GM12865 (cell line): Measurements from ENCODE around the gene WIPF2.
"Not testable (repeated sequence)": the region's sequence is repeated elsewhere in the genome, so short reads cannot be mapped to it uniquely, and the experiment has no call there.

Source experiments
- DNase-seq: peaks from one replicate; pipeline ENCODE4 v3.0.0; 2010; ENCODE audit warnings: low read depth
- H3K4me3 ChIP-seq: 2 replicates; pipeline ENCODE4 v1.5.1; 2011; ENCODE audit warnings: mild to moderate bottlenecking, low read depth, low read length, control low read depth
- TF ChIP-seq, protein P1 (sequence below): IDR thresholded peaks from 2 replicates; pipeline ENCODE4 v1.5.1; 2011; ENCODE audit warnings: low read length, control low read depth, low read depth, inconsistent platforms; ENCODE audit not compliant: insufficient read depth; ENCODE audit errors: missing control alignments

Gene WIPF2

DNA sequence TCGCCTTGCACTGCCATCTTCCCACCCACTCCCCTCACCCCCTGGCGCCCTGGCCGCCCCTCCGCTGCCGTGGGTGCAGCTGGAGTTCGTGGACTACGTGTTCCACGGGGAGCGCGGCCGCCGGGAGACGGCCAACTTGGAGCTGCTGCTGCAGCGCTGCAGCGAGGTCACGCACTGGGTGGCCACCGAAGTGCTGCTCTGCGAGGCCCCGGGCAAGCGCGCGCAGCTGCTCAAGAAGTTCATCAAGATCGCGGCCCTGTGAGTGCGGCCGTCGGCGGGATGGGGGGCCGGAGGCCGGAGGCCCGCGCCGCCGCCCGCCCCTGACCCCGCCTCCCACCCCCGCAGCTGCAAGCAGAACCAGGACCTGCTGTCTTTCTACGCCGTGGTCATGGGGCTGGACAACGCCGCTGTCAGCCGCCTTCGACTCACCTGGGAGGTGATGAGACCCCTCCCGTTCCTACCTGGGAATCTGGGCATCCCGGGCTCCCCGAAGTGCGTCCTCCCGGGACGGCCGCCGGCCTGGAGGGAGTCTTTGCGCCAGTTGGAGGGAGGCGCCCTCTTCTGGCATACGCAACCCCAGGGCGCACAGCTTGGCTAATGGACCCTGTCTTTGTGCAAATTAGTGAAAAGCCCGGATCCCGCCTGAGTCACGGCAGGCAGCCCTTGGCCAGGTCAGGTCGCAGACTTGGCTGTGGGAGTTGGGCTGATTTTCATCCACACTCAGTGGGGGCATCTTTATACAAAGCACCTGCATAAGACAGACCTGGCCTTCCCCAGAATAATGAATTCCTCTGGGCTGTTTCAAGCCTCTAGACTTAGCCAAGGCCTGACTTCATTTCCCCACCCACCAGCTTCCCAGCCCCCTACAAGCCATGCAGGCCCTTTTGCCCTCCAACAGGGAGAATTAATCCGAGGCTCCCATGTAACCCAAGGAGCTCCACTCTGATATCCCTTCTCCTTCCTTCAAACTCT is 27.6 kb upstream of the WIPF2 start:
- peak; percentile 76 for DNase-seq

DNA sequence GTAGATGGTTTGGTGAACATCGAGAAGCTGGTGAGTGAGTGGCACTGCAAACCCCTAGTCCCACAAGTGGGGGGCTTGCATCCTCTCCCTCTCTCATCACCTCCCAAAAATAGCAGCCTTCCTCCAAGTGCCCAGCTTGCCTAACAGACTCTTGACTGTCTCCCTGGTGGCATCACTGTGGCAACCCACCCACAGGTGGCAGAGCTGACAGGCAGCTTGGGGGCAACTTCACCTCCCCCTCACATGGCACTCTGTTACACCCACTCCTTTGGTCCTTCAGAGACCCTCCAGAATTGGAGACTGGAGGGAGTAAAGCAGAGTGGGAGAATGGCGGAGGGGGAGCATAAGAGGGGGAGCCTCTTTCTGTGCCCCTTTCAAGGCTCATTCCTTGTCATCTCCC is 26.1 kb upstream of the WIPF2 start:
- TF ChIP-seq, protein P1, sequence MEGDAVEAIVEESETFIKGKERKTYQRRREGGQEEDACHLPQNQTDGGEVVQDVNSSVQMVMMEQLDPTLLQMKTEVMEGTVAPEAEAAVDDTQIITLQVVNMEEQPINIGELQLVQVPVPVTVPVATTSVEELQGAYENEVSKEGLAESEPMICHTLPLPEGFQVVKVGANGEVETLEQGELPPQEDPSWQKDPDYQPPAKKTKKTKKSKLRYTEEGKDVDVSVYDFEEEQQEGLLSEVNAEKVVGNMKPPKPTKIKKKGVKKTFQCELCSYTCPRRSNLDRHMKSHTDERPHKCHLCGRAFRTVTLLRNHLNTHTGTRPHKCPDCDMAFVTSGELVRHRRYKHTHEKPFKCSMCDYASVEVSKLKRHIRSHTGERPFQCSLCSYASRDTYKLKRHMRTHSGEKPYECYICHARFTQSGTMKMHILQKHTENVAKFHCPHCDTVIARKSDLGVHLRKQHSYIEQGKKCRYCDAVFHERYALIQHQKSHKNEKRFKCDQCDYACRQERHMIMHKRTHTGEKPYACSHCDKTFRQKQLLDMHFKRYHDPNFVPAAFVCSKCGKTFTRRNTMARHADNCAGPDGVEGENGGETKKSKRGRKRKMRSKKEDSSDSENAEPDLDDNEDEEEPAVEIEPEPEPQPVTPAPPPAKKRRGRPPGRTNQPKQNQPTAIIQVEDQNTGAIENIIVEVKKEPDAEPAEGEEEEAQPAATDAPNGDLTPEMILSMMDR: no peak
- no peak overlapping the region for H3K4me3 ChIP-seq
- DNase-seq: no peak

More for the DNA sequence above, 27.6 kb upstream of the WIPF2 start:
- H3K4me3 ChIP-seq: peak overlapping the region; percentile 65
- TF ChIP-seq, protein P1: peak; percentile 83

DNA sequence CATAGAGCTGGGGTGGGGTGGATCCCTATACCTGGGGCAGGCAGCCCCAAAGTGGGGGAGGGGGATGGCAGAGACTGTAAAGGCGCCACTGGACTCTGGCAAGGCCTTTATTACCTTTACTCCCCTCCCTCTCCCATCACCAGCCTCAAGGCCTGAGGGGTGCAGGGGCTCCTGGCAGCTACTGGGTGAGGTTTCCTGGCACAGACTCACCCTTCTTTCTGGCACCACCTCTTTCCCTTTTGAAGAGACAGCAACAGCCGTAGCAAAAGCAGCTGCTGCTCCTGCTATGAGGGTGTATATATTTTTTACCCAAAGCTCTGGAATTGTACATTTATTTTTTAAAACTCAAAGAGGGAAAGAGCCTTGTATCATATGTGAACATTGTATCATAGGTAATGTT is 24.3 kb upstream of the WIPF2 start:
- H3K4me3 ChIP-seq: no peak overlapping the region
- TF ChIP-seq, protein P1: no peak
- no peak for DNase-seq

DNA sequence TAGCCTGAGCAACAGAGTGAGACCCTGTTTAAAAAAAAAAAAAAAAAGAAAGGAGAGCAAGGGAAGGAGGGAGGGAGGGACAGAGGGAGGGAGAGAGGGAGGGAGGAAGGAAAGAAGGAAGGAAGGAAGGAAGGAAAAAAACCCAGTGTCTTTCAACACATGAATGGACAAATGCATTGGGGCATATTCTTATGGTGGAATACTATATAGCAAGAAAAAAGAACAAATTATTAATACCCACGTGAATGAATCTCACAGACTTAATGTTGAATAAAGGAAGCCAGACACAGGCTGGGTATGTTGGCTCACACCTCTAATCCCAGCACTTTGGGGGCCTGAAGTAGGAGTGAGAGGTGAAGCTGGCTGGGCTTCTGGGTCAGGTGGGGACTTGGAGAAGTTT is 21.6 kb upstream of the WIPF2 start:
- TF ChIP-seq, protein P1: no peak
- no peak for DNase-seq
- H3K4me3 ChIP-seq: no peak overlapping the region

DNA sequence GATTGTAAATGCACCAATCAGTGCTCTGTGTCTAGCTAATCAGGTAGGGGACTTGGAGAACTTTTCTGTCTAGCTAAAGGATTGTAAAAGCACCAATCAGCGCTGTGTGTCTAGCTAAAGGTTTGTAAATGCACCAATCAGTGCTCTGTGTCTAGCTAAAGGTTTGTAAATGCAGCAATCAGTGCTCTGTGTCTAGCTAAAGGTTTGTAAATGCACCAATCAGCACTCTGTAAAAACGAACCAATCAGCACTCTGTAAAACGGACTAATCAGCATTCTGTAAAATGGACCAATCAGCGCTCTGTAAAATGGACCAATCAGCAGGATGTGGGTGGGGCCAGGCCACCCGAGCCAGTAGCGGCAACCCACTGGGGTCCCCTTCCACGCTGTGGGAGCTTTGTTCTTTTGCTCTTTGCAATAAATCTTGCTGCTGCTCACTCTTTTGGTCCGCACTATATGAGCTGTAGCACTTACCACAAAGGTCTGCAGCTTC is 21.1 kb upstream of the WIPF2 start:
- DNase-seq, H3K4me3 ChIP-seq: not testable (repeated sequence)

DNA sequence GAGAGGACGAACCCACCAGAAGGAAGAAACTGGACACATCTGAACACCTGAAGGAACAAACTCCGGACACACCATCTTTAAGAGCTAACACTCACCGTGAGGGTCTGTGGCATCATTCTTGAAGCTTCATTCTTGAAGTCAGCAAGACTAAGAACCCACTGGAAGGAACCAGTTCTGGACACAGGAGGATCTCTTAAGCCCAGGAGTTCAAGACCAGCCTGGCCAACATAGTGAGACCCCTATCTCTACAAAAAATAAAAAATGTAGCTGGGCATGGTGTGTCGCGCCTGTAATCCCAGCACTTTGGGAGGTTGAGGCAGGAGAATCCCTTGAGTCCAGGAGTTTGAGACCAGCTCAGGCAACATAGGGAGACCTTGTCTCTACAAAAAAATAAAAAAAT is 20.5 kb upstream of the WIPF2 start:
- TF ChIP-seq, protein P1: no peak
- no peak overlapping the region for H3K4me3 ChIP-seq
- no peak for DNase-seq

DNA sequence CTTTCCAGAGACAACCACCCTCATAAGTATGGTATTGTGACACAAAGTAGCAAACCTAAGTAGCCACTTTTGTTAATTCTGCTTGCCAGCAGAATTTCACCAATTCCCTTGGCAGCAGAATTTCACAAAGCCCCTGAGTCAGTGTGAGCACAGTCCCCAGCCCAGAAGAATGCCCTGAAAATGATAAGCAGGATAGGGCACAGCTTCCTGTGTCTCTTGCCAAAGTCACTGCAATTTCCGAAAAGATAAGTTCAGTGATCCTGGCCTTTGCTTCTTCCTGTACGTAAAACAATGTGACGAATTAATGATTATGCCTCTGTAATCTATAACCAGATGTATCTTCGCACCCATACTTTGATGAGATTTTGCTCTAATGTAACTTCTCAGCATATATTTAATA is 16.0 kb upstream of the WIPF2 start:
- TF ChIP-seq, protein P1: no peak
- no peak overlapping the region for H3K4me3 ChIP-seq
- no peak for DNase-seq

DNA sequence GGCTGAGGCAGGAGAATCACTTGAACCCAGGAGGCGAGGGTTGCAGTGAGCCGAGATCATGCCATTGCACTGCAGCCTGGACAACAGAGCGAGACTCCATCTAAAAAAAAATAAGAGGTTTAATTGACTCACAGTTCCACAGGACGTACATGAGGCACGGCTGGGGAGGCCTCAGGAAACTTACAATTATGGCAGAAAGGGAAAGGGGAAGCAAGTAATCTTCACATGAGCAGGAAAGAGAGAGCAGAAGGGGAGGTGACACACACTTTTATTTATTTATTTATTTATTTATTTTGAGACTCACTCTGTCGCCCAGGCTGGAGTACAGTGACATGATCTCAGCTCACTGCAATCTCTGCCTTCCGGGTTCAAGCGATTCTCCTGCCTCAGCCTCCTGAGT is 12.9 kb upstream of the WIPF2 start:
- not testable (repeated sequence) for H3K4me3 ChIP-seq, DNase-seq
